DOHH2 (cell line): ENCODE data around the gene BBS5.

Experiments used
- EZH2phosphoT487 ChIP-seq: fragments of 200-600 bp; sonication (generic); IDR thresholded peaks from 2 replicates; pipeline ENCODE4 v1.6.1; 2017; ENCODE audit warnings: borderline replicate concordance, mild to moderate bottlenecking, antibody characterized with exemption, low read length, moderate library complexity, mixed read lengths
- TF ChIP-seq, protein P1 (sequence below): fragments of 200-600 bp; sonication (generic); IDR thresholded peaks from one replicate; pipeline ENCODE4 v1.5.1; 2014; ENCODE audit warnings: antibody characterized with exemption, mild to moderate bottlenecking, low read depth, low read length; ENCODE audit not compliant: poor library complexity, severe bottlenecking

- TF ChIP-seq EZH2phosphoT487, result no peak
- TF ChIP-seq, protein P1, sequence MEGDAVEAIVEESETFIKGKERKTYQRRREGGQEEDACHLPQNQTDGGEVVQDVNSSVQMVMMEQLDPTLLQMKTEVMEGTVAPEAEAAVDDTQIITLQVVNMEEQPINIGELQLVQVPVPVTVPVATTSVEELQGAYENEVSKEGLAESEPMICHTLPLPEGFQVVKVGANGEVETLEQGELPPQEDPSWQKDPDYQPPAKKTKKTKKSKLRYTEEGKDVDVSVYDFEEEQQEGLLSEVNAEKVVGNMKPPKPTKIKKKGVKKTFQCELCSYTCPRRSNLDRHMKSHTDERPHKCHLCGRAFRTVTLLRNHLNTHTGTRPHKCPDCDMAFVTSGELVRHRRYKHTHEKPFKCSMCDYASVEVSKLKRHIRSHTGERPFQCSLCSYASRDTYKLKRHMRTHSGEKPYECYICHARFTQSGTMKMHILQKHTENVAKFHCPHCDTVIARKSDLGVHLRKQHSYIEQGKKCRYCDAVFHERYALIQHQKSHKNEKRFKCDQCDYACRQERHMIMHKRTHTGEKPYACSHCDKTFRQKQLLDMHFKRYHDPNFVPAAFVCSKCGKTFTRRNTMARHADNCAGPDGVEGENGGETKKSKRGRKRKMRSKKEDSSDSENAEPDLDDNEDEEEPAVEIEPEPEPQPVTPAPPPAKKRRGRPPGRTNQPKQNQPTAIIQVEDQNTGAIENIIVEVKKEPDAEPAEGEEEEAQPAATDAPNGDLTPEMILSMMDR, result no peak
Measured at GRCh38 chr2:169461143-169461542, 18.2 kb upstream of the BBS5 start.
